Type B pancreatic cell (in vitro differentiated cells): Measurements from ENCODE around the gene MAP7. TPM values are rescaled to one million over a fixed set of nuclear protein-coding genes. Genes with fewer than 3 reads are reported as not detected.

ENCODE experiments used
- DNase-seq: peaks from one replicate; pipeline ENCODE4 v3.0.0; 2021; ENCODE audit warnings: mixed read lengths; ENCODE audit not compliant: unreplicated experiment; ENCODE audit errors: extremely low spot score
- H3K27ac Mint-ChIP-seq: 2 replicates; pipeline ENCODE4 v1.8.0; 2021; ENCODE audit warnings: mild to moderate bottlenecking, mixed read lengths
- H3K27me3 Mint-ChIP-seq: 2 replicates; pipeline ENCODE4 v1.8.0; 2021; ENCODE audit warnings: mixed read lengths
- H3K36me3 Mint-ChIP-seq: 2 replicates; pipeline ENCODE4 v1.8.0; 2021; ENCODE audit warnings: mixed read lengths
- H3K4me1 Mint-ChIP-seq: one replicate; pipeline ENCODE4 v1.8.0; 2021; ENCODE audit warnings: mixed read lengths; ENCODE audit not compliant: unreplicated experiment
- H3K4me3 Mint-ChIP-seq: 2 replicates; pipeline ENCODE4 v1.8.0; 2021; ENCODE audit warnings: mild to moderate bottlenecking, mixed read lengths
- H3K9me3 Mint-ChIP-seq: 2 replicates; pipeline ENCODE4 v1.8.0; 2021; ENCODE audit warnings: mixed read lengths
- total RNA-seq: library from RNA; stranded (reverse); gene quantifications from 2 replicates; pipeline ENCODE4 v1.2.1, GENCODE V29; 2021; ENCODE audit warnings: low replicate concordance
- TF ChIP-seq, protein P1 (sequence below): fragments of 200-600 bp; sonication (generic); conservative IDR thresholded peaks from 2 replicates; pipeline ENCODE4 v1.5.0; 2021; ENCODE audit warnings: antibody characterized with exemption, mild to moderate bottlenecking

The MAP7 gene
- total RNA-seq, 1 donor from 2014 or later: 17.8 TPM

DNA sequence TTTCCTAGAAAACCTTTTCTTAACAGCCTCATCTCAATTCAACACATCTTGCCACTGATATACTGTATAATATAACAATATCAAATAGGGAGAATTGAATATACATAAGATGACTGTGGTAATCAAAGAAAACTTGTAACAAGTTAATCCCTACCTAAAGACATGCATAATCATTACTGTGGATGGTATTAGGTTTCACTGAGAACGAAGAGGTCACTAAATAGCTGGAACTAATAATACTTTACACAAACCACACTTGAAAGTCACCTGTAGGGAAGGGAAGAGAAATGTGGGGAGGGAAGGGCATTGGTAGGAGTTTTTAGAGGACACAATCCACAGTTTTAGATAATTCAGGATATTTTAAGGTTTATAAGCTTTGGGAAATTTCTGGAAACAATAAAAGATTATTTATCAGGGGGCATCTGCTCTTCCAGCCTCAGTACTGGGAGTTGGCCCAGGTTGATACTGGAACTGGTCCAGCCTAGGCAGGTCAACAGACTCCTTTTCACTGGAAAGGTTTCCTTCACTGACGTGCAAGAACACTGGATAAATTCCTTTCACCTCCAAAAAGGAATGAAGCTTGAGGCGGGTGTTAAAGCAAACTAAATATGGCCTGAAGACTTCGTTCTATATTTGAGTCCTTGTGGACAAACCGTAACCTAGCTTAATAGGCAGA lies 44.0 kb downstream of the MAP7 start:
- Mint-ChIP-seq H3K27me3 (no peaks in the 10 kb centered on the region), H3K4me1 (peaks cover 13% of the 10 kb centered on the region), H3K4me3 (no peak overlapping the region), H3K27ac (no peak overlapping the region), H3K9me3 (no peaks in the 10 kb centered on the region), H3K36me3 (no peaks in the 10 kb centered on the region)
- no peak for DNase-seq
- TF ChIP-seq, protein P1, sequence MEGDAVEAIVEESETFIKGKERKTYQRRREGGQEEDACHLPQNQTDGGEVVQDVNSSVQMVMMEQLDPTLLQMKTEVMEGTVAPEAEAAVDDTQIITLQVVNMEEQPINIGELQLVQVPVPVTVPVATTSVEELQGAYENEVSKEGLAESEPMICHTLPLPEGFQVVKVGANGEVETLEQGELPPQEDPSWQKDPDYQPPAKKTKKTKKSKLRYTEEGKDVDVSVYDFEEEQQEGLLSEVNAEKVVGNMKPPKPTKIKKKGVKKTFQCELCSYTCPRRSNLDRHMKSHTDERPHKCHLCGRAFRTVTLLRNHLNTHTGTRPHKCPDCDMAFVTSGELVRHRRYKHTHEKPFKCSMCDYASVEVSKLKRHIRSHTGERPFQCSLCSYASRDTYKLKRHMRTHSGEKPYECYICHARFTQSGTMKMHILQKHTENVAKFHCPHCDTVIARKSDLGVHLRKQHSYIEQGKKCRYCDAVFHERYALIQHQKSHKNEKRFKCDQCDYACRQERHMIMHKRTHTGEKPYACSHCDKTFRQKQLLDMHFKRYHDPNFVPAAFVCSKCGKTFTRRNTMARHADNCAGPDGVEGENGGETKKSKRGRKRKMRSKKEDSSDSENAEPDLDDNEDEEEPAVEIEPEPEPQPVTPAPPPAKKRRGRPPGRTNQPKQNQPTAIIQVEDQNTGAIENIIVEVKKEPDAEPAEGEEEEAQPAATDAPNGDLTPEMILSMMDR: no peak

DNA sequence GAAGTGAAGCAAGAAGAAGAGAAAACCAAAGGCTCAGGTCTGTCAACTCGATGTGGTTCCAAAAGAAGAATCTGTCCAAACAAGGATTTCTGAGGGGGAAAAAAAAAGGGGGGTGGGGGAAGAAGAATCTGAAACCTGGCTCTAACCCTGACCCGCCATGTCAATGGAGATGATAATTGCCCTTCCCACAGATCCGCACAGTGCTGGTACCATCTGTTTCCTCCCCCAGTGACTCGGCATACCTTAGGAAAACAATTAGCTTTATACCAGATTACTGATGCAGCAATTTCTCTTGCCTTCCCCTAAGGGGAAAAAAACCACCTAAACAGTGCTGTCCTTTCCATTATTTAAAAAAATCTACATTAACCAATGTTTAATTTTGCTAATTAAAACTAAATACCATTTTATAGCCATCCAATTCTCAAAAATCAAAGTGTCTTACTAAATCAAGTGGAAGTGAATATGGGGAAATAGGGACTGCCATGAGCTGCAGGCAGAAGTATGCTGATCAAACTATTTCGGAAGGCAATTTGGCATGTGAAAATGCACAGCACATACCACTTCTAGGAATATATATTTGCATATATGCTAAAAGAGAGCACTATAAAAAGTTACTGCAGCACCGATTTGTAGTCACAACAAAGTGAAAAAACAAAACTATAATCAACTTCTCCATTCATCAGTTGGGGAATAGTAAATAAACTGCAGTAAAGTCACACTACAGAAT lies 46.8 kb downstream of the MAP7 start:
- DNase-seq: no peak
- TF ChIP-seq, protein P1: no peak
- Mint-ChIP-seq H3K27ac (no peak overlapping the region), H3K27me3 (no peaks in the 10 kb centered on the region), H3K4me3 (no peak overlapping the region), H3K9me3 (no peaks in the 10 kb centered on the region), H3K4me1 (peaks cover 8% of the 10 kb centered on the region), H3K36me3 (no peaks in the 10 kb centered on the region)

DNA sequence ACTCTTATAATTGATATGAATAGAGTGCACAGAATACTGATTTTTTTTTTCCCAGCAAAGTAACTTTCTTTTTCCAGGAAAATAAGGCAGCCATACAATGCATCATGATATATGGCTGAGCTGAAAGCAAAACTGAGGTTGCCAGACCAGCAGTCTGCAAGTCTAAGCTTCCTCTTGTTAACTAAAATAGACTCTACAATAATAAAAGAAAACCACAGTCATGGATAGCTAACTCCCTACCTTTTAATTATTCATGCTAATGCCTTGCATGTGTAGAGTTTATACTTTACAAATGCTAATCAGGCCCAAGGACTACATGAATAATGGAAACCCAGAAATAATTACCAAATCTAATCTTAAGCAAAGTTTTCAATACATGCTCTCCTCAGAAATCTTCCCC lies 47.4 kb downstream of the MAP7 start:
- Mint-ChIP-seq H3K36me3 (no peaks in the 10 kb centered on the region), H3K4me1 (peaks cover 8% of the 10 kb centered on the region), H3K9me3 (no peaks in the 10 kb centered on the region), H3K27ac (no peak overlapping the region), H3K4me3 (no peak overlapping the region), H3K27me3 (no peaks in the 10 kb centered on the region)
- DNase-seq: no peak
- TF ChIP-seq, protein P1: no peak

DNA sequence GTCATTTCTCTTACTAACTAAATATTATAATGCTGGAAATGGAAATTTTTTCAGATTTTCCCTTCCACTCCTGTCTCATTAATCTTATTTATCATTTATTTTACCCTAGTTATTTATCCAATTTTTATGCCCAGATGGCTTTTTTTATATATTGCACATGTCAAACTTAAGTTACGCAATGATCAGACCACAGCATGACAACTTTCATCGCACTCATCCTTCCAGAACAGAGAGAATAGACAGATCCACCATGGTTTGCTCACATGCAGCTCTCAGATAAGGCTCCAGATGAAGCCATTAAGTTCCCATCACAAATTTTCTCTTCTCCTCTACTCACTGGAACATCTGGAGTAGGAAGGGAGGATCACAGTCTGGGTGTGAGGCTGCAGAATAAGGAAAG lies 48.7 kb downstream of the MAP7 start:
- Mint-ChIP-seq H3K27ac (no peak overlapping the region), H3K36me3 (no peaks in the 10 kb centered on the region), H3K27me3 (no peaks in the 10 kb centered on the region), H3K4me3 (no peak overlapping the region), H3K9me3 (no peaks in the 10 kb centered on the region), H3K4me1 (peaks cover 8% of the 10 kb centered on the region)
- no peak for DNase-seq
- TF ChIP-seq, protein P1: no peak

DNA sequence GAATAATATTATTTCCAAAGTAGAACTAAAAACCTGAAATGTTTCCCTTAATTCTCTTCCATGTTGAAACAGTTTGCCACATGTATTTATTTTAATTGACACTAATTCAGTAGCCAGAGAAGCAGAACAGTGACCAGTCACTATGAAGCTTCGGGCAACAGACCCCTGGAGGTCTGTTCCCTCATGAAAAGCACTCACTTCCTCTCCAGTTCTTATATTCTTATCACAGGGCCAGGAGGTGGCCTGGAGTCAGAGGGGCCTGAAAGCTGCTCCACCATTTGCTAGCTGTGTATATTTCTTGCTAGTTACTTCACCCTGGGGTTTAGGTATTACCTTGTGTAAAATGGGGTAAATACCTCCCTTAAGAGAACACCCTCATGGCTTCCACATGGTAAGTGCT lies 49.1 kb downstream of the MAP7 start:
- H3K4me1 Mint-ChIP-seq: peaks cover 8% of the 10 kb centered on the region
- TF ChIP-seq, protein P1: no peak
- no peaks in the 10 kb centered on the region for H3K9me3 Mint-ChIP-seq
- no peak overlapping the region for H3K4me3 Mint-ChIP-seq
- H3K36me3 Mint-ChIP-seq: no peaks in the 10 kb centered on the region
- no peaks in the 10 kb centered on the region for H3K27me3 Mint-ChIP-seq
- H3K27ac Mint-ChIP-seq: no peak overlapping the region
- DNase-seq: no peak
